Measurements from ENCODE around the gene CCDC150. TPM values are rescaled to one million over a fixed set of nuclear protein-coding genes. Genes with fewer than 3 reads are reported as not detected.

CCDC150 gene
- total RNA-seq, 2 experiments from 2014 or later: 29.7 to 40.8 TPM

DNA sequence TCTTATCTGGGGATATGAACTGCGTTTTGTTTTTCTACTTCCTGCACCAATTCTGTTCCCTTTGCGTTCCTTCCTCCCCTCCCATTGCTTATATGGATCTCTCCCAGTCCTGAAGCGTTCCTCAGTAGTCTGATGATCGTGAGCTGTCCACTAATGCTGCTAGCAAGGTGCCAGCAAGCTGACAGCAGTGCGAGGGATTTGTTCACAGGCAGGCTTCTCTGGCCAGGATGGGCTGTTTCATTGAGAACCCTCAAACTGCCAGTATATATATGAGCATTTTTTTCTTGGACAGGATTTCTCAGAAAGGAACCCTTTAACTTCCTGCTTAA, 119.8 kb downstream of the CCDC150 start:
- CTCF ChIA-PET (ENCODE audit: unreplicated experiment): no interaction called here
- DNase-seq (ENCODE audit: low spot score): no peak
- Histone ChIP-seq H3K79me2 (ENCODE audit: insufficient read depth, low read depth, low read length) (no peaks in the 10 kb centered on the region), H3K4me3 (ENCODE audit: low read depth, low read length, poor library complexity, severe bottlenecking) (no peak overlapping the region), H3K4me2 (ENCODE audit: low read length) (no peak overlapping the region), H2AFZ (ENCODE audit: low read length) (no peak overlapping the region), H3K27ac (ENCODE audit: low read depth, low read length, poor library complexity, severe bottlenecking) (no peak overlapping the region), H3K9me3 (ENCODE audit: low read length) (no peaks in the 10 kb centered on the region), H3K36me3 (ENCODE audit: insufficient read depth, low read length) (peaks cover 42% of the 10 kb centered on the region), H3K9me2 (ENCODE audit: insufficient read depth, low read length) (no peaks in the 10 kb centered on the region), H3K4me1 (ENCODE audit: insufficient read depth, low read length, poor library complexity, severe bottlenecking) (no peaks in the 10 kb centered on the region), H4K20me1 (ENCODE audit: insufficient read depth, low read length) (no peaks in the 10 kb centered on the region)
- intact Hi-C loops (cut with micrococcal nuclease; ENCODE audit: unreplicated experiment): no loop called here
- POLR2A ChIA-PET: interaction anchor here (0.5 kb wide), 1 partner anchor 583 kb away, joined by 3 read pairs; no protein-coding TSS in a partner anchor
- TF ChIP-seq CTCF (conservative IDR thresholded peaks at IDR 0.05; ENCODE audit: low read length) (no peak), EZH2phosphoT487 (IDR thresholded peaks at IDR 0.05; ENCODE audit: borderline replicate concordance, low read depth, low read length) (no peak)
- no TSS peak for BruUV-seq (replicated peaks)

DNA sequence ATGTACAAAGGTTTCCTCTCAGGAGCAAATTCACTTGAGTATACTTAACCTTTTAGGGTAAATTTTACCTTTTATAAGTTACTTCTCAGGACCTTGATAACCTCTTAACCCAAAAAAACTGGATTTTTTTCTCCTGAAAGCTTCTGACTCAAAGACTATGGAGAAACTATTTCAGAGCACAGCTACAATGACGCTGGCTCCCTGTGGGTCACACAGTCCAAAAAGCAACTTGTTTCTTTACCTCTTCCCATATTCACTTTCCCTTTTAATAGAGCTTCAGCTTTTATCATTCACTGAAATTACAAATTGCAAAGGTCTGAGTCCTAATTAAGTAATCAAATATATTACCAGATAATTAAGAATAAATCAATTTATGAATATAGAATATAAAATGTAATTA, 127.6 kb downstream of the CCDC150 start:
- Histone ChIP-seq H2AFZ (ENCODE audit: low read length) (no peak overlapping the region), H3K4me3 (ENCODE audit: low read depth, low read length, poor library complexity, severe bottlenecking) (no peak overlapping the region), H3K4me1 (ENCODE audit: insufficient read depth, low read length, poor library complexity, severe bottlenecking) (no peaks in the 10 kb centered on the region), H4K20me1 (ENCODE audit: insufficient read depth, low read length) (no peaks in the 10 kb centered on the region; the same call in 1 of the 2 replicates), H3K9me3 (ENCODE audit: low read length) (no peaks in the 10 kb centered on the region), H3K9me2 (ENCODE audit: insufficient read depth, low read length) (no peaks in the 10 kb centered on the region), H3K79me2 (ENCODE audit: insufficient read depth, low read depth, low read length) (no peaks in the 10 kb centered on the region), H3K4me2 (ENCODE audit: low read length) (no peak overlapping the region), H3K36me3 (ENCODE audit: insufficient read depth, low read length) (peaks cover 90% of the 10 kb centered on the region), H3K27ac (ENCODE audit: low read depth, low read length, poor library complexity, severe bottlenecking) (no peak overlapping the region)
- POLR2A ChIA-PET: interaction anchor here (1.0 kb wide), 1 partner anchor 31 kb away, joined by 3 read pairs; no protein-coding TSS in a partner anchor
- TF ChIP-seq EZH2phosphoT487 (IDR thresholded peaks at IDR 0.05; ENCODE audit: borderline replicate concordance, low read depth, low read length) (no peak), CTCF (conservative IDR thresholded peaks at IDR 0.05; ENCODE audit: low read length) (no peak)
- intact Hi-C loops (cut with micrococcal nuclease; ENCODE audit: unreplicated experiment): no loop called here
- DNase-seq (ENCODE audit: low spot score): no peak
- no TSS peak for BruUV-seq (replicated peaks)
- CTCF ChIA-PET (ENCODE audit: unreplicated experiment): no interaction called here

Small RNA genes within 50 kb of the gene (small RNA-seq; reads per million reads assigned to genes)
- not detected for gene RF00424

Other genes with a start within 250 kb of the CCDC150 start
- gene HECW2, start 46.2 kb upstream of the CCDC150 start, total RNA-seq (2014; rRNA removed; shearing (Covaris generic)): 0.19 and 0.21 TPM in 2 replicates
- gene HECW2, start 46.2 kb upstream of the CCDC150 start, total RNA-seq (2022): 0.59 and 1.1 TPM in 2 replicates
- 44.5 and 46.7 TPM in 2 replicates for gene GTF3C3, start 160.0 kb downstream of the CCDC150 start, total RNA-seq (2014; rRNA removed; shearing (Covaris generic))
- gene GTF3C3, start 160.0 kb downstream of the CCDC150 start, total RNA-seq (2022): 38.5 and 39.4 TPM in 2 replicates
- gene C2orf66, start 169.6 kb downstream of the CCDC150 start, total RNA-seq (2014; rRNA removed; shearing (Covaris generic)): not detected in 2 replicates
- not detected in 2 replicates for gene C2orf66, start 169.6 kb downstream of the CCDC150 start, total RNA-seq (2022)

Data from OCI-LY7 (cell line).